ENCODE data around the gene ZIC5.

- TF ChIP-seq, protein P1, sequence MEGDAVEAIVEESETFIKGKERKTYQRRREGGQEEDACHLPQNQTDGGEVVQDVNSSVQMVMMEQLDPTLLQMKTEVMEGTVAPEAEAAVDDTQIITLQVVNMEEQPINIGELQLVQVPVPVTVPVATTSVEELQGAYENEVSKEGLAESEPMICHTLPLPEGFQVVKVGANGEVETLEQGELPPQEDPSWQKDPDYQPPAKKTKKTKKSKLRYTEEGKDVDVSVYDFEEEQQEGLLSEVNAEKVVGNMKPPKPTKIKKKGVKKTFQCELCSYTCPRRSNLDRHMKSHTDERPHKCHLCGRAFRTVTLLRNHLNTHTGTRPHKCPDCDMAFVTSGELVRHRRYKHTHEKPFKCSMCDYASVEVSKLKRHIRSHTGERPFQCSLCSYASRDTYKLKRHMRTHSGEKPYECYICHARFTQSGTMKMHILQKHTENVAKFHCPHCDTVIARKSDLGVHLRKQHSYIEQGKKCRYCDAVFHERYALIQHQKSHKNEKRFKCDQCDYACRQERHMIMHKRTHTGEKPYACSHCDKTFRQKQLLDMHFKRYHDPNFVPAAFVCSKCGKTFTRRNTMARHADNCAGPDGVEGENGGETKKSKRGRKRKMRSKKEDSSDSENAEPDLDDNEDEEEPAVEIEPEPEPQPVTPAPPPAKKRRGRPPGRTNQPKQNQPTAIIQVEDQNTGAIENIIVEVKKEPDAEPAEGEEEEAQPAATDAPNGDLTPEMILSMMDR (IDR thresholded peaks at IDR 0.05), result no peak
- TF ChIP-seq POLR2AphosphoS5 (IDR thresholded peaks at IDR 0.05) (no peak), POLR2A (IDR thresholded peaks at IDR 0.05) (no peak)
Observed at GRCh38 chr13:99994638-99995020, 23.1 kb upstream of the ZIC5 start.

All from prostate gland (tissue), 2 donors.